ENCODE results near the gene GIMAP7.
"Not testable (repeated sequence)": the region's sequence is repeated elsewhere in the genome, so short reads cannot be mapped to it uniquely, and the experiment has no call there.

GIMAP7 gene

GRCh38 chr7:150514748-150515222 lies at the start of gene GIMAP7:
Gene GIMAP7 (plus strand): TSS chr7:150514872. CDS start chr7:150519975, 5,103 bp downstream.
- peak in 1 of 2 donors; percentile 29 for DNase-seq (ENCODE audit: low read depth in 2 of 2)

DNA sequence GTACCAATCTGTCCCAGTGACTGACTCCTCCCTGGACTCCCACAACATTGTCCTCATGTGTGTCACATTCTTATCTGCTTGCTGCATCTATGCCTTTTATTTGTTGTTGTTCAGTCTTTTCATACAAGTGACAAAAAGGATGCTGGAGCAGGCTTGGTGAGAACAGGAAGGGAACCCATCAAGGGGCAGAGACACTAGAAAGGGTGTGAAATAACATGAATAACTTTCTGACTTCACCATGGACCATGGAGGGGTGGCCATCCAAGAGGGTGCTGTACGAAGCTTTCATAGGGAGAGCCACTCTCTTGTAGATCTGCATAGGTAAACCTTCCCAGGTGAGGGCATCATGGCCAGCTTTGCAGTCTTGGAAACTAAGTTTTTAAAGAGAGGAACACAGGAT lies 49.7 kb upstream of the GIMAP7 start:
- DNase-seq (ENCODE audit: low read depth in 2 of 2): no peak

DNA sequence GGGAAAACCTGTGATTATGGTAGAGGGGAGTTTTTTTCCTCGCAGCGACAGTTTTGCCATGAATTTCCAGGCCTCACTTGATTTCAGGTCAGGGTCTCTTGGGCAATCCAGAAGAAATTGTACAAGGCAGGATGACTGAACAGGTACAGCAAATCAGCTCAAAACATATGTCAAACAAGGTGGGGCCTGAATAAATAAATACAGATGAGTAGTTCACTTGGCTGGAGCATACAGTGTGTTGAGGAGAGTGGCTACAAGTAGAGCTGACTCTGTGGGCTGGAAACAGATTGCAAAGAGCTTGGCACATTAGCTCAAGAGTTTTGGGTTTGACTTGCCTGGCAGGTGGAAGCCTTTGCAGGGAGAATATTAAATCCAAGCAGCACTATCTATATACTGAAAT lies 49.3 kb upstream of the GIMAP7 start:
- DNase-seq (ENCODE audit: low read depth in 2 of 2): no peak

DNA sequence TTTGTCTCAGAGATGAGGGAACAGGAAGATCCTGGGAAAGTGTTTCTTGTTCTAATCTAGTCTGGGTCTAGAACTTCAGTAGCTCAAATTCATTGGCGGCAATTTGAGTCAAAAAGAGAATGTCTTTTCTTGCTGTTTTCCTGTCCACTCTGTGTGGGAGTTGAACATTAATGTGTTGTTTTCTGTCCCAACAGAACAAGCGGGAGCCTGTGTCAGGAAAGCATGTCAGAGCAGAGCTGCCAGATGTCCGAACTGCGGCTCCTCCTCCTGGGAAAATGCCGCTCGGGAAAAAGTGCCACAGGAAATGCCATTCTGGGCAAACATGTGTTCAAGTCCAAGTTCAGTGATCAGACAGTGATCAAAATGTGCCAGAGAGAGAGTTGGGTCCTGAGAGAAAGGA lies 48.2 kb upstream of the GIMAP7 start:
- DNase-seq (ENCODE audit: low read depth in 2 of 2): no peak

DNA sequence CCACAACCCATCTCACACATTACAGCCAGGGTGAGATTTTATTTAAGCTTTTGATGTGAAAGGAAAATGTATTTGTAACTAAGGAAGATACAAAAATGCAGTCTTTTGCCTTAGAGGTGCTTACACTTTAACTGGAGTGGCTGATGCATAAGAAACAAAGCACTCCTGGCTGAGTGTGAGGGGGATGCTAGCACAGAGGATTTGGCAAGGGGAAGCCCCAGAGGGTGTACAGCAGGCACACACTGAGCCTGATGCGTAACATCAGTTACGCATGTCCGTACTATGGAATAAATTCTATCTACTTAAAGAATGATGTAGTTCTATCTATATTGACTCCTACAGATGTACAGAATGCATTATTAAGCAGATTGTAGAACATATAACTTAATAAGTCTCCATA lies 46.4 kb upstream of the GIMAP7 start:
- DNase-seq (ENCODE audit: low read depth in 2 of 2): no peak

DNA sequence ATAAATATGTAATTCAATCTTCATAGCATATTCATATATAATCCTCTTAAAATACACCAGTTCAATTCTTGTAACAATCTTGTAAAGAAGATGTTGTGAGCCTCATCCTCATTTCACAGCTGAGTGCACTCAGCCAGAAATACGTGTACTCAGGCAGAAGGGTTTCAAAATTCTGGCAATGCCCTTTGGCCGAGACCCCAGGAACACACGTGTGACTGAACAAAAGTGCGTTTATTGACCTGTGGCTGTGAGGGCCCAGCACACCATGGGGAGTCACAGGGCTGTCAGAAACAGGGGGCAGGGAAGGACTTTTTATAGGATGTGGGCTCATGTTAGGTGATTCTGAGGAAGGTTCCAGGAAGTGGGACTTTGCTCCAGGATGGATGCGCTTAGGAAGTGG lies 42.8 kb upstream of the GIMAP7 start:
- DNase-seq (ENCODE audit: low read depth in 2 of 2): no peak

DNA sequence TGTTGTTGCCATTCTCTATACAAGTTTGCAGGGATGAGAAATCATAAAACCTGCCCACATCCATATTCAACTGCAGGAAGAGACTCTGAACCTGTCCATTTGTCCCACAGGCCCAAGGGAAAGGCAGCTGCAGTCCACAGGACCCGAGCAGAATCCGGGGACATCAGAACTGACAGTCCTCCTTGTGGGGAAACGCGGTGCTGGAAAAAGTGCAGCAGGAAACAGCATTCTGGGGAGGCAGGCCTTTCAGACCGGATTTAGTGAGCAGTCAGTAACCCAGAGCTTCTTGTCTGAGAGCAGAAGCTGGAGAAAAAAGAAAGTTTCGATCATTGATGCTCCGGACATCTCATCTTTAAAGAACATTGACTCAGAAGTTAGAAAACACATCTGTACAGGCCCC lies 40.8 kb upstream of the GIMAP7 start:
- no peak for DNase-seq (ENCODE audit: low read depth in 2 of 2)

- no peak for DNase-seq (ENCODE audit: low read depth in 2 of 2)
Measured at GRCh38 chr7:150476285-150476684, 38.4 kb upstream of the GIMAP7 start.

- DNase-seq (ENCODE audit: low read depth in 2 of 2): no peak
Measured at GRCh38 chr7:150476819-150477631, 37.6 kb upstream of the GIMAP7 start.

DNA sequence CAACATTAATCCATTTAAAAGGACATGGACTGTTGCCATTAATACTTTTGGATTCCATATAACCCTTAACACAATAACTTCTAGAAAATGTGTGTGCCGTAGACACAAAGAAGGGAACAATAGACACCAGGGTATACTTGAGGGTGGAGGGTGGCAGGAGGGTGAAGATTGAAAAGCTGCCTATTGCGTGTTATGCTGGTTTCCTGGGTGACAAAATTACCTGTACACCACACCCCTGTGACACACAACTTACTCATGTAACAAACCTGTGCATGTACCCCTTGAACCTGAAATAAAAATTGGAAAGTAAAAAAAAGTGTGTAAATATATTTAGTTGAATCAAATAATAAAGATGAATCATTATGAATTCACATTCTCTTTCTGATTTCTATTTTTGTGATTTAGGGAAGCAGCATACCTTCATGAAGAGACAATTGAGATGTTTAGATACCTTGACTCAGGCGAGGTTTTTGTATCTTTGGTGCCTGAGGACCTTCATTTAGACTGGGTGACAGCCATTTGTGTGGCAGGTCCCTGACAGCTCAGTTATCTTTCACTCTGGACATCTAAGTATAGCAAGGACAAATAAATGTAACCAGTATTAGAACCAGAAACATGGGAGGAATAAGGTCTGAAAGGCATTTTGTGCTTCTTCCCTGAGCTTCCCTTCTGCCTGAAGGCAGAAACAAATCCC lies 35.5 kb upstream of the GIMAP7 start:
- DNase-seq (ENCODE audit: low read depth in 2 of 2): no peak

GRCh38 chr7:150481186-150481920 lies 33.3 kb upstream of the GIMAP7 start:
- DNase-seq (ENCODE audit: low read depth in 2 of 2): peak; percentile 13 to 27

GRCh38 chr7:150481922-150482321 lies 32.8 kb upstream of the GIMAP7 start:
- no peak for DNase-seq (ENCODE audit: low read depth in 2 of 2)

- not testable (repeated sequence) for DNase-seq (ENCODE audit: low read depth in 2 of 2)
Measured at GRCh38 chr7:150483514-150483913, 31.2 kb upstream of the GIMAP7 start.

DNA sequence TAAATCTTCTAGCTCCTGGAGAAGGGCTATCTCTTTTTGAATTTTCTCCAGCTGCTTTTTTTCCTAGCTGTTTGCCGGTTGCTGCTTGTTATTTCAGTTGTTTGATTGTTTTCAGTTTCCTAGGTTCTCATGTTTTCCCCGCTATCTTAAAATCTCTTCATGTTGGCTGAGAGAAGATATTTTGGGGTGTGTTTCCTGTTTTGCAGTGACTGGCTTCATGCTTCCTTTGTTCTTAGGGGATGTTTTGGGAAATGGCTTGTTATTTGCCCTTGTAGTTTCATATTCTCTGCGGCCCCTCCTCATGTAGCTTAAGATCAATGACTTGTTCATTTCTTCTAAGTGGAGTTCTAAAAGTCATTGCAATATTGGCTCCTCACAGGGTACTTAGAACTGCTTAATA lies 30.6 kb upstream of the GIMAP7 start:
- not testable (repeated sequence) for DNase-seq (ENCODE audit: low read depth in 2 of 2)

DNA sequence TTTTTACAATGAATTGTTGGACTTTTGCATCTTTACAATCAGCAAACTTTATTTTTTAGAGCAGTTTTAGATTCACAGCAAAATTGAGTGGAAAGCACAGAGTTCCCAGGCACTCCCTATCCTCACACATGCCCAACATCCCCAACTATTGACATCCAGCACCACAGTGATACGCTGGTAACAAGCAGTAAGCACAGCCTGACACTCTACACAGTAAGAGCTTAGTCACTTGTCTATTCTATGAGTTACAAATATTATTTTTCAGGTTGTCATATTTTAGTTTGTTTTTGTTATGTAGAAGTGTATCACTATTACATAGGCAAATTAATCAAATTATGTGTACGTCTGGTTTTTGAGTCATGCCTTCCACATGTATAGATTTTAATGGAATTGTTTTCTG lies 27.0 kb upstream of the GIMAP7 start:
- DNase-seq (ENCODE audit: low read depth in 2 of 2): no peak

DNA sequence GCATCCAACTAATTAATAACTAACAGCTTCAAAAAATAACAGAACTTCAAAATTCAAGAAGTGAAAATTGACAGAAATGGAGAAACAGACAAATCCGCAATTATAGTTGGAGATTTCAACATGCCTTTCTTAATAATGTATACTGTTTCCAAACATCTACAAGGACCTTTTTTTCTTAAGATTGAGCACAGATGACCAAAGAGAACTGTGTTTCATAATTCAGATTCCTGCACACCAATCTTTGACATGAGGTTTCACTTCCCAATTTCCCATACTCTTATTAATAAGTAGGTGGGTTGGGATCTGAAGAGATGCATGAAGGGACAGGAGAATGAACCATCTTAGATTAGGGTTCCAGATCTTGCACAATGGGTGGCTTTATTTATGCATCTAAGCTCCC lies 24.9 kb upstream of the GIMAP7 start:
- no peak for DNase-seq (ENCODE audit: low read depth in 2 of 2)

DNA sequence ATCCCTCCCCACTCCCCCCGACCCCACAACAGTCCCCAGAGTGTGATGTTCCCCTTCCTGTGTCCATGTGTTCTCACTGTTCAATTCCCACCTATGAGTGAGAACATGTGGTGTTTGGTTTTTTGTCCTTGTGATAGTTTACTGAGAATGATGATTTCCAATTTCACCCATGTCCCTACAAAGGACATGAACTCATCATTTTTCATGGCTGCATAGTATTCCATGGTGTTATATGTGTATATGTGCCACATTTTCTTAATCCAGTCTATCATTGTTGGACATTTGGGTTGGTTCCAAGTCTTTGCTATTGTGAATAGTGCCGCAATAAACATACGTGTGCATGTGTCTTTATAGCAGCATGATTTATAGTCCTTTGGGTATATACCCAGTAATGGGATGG lies 21.2 kb upstream of the GIMAP7 start:
- not testable (repeated sequence) for DNase-seq (ENCODE audit: low read depth in 2 of 2)

DNA sequence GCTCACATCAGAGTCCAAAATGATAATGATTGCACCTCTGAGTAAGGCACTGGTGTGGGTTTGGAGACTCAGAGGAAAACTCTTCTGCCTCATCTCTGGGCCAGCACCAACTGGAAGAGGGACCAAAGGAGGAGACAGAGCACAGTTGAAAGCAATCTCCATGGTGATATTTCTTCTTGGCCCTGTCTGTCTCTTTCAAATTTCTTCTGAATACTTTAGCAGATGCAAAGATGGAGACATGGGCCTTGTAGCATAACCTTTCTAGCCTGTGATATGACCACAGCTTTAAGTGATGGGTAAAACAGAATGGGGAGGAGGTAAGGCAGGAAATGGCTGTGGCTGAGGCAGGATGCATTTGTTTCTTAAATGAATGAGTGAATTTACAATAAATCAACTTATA lies 12.2 kb upstream of the GIMAP7 start:
- no peak for DNase-seq (ENCODE audit: low read depth in 2 of 2)

DNA sequence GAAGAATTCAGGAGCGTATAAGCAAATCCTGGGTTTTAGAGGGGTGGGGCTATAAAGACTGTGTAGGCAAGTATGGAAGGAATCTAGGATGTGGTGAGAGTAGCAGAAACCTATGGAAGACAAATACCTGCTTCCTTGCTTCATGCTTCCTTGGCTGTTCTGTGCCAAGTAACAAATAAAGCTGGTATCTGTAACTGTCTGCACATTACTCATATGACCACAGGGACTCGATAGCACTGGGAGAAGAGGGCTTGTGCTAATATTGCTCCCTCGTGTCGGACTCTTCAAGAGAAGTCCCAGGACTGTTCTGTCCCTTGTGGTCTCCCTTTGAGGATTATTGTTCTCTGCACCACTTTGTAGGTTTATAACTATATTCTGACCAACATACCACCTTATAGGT lies 11.5 kb upstream of the GIMAP7 start:
- no peak for DNase-seq (ENCODE audit: low read depth in 2 of 2)

DNA sequence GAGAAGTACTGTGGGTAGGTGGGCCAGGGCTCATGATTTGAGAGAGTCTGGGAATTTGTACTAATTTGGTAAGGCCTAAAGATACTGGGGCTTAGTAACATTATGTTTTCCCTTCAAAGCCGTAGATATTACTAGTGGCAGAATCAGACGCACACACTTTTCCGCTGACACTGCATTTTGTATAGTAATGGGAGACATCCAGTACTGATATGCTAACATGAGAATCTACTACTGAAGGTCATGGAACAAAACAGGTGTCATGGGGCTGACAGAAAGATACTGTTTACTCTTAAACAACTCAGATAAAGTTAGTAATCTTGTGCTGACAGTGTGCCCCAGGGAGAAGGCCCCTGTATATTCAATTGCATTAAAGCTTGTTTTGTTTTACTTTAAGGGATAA lies 11.1 kb upstream of the GIMAP7 start:
- DNase-seq (ENCODE audit: low read depth in 2 of 2): no peak

DNA sequence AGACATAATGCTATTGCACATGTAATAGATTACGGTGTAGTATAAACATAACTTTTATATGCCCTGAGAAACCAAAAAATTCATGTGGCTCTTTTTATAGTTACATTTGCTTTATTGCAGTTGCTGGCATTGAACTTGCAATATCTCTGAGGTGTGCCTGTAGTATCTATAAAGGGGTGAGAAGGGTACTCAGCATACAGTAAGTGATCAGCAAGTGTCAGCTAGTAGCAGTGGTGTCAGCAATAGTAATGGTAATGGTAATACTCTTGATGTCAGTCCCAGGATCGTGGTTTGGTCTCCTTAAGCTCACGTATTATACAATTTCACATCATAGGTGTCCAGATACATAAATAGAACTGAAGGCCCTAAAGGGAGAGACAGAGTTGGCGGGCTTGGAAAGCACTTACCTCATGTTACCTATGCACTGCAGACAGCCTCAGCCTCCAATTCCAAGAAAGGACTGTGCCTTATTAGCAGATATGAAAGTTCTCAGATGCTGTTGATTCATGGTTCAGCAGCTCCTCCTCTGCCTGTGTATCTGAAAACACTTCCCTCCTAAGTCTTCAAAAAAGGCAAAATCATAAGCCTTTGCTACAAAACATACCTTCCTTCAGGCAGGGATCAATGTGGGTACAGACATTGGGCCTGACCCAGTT lies 6.6 kb upstream of the GIMAP7 start:
- DNase-seq (ENCODE audit: low read depth in 2 of 2): no peak

DNA sequence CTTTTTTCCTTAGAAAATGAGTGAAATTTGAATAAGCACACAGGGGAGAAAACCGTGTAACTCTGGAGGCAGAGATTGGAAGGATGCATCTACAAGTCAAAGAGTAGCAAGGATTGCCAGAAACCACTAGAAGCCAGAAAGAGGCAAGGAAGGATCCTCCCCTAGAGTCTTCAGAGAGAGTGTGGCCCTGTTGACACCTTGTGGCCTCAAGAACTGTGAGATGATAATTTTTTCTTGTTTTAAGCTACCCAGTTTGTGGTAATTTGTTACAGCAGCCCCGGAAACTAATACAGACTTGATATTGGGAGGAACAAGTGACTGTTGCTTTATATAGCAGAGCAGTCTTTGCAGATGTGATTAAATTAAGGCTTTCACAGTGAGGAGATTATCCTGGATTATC lies 3.6 kb upstream of the GIMAP7 start:
- DNase-seq (ENCODE audit: low read depth in 2 of 2): no peak

Measured in stimulated activated CD8-positive, alpha-beta memory T cell treated with anti-CD3 and anti-CD28 coated beads, Interleukin-7, amount 100 ng/mL, for 1 hour (primary cell).